Psoas muscle (tissue), 8 donors: ENCODE data around the gene NUBP2. TPM values are rescaled to one million over a fixed set of nuclear protein-coding genes. Genes with fewer than 3 reads are reported as not detected.
A peak's percentile ranks its signal among the peaks of the same experiment; 100 is the strongest.

Experiments
- ATAC-seq, 4 donors: fragments of 200-7000 bp; cut with Tn5 transposase; one replicate each; pipeline ENCODE4 v1.9.1; 2020; ENCODE audit warnings: moderate library complexity in 3 of 4, mild to moderate bottlenecking in 2 of 4
- DNase-seq, 2 donors: peaks; one replicate each; pipeline ENCODE4 v3.0.0-alpha.2; 2020
- H3K27ac ChIP-seq: fragments of 200-600 bp; one replicate; pipeline ENCODE4 v1.8.0; 2022
- H3K27me3 ChIP-seq, 3 donors: fragments of 200-600 bp in 1 of 3; one replicate each; pipeline versions ENCODE4 v1.6.1 to v1.8.0; 2013 to 2022; ENCODE audit warnings: low read length in 2 of 3, mild to moderate bottlenecking in 2 of 3, moderate library complexity in 1 of 3; ENCODE audit not compliant: insufficient read depth in 3 of 3
- H3K36me3 ChIP-seq, 2 donors: fragments of 200-600 bp in 1 of 2; one replicate each; pipeline versions ENCODE4 v1.6.1 to v1.8.0; 2013 to 2022; ENCODE audit warnings: low read depth in 1 of 2, mild to moderate bottlenecking in 1 of 2, moderate library complexity in 1 of 2; ENCODE audit not compliant: insufficient read depth in 1 of 2
- H3K4me1 ChIP-seq: fragments of 200-600 bp; one replicate; pipeline ENCODE4 v1.8.0; 2022
- H3K4me3 ChIP-seq: fragments of 200-600 bp; one replicate; pipeline ENCODE4 v1.8.0; 2022; ENCODE audit warnings: mild to moderate bottlenecking
- H3K9me3 ChIP-seq: fragments of 200-600 bp; one replicate; pipeline ENCODE4 v1.8.0; 2022
- CTCF ChIP-seq: fragments of 200-600 bp; IDR thresholded peaks from one replicate; pipeline ENCODE4 v1.8.0; 2022; ENCODE audit warnings: antibody characterized with exemption
- whole genome bisulfite sequencing, 3 donors: extraction: QIAGEN DNeasy Blood & Tissue Kit; methylation state at CpG; one replicate each; pipeline versions ENCODE4 v1.1.6 to v1.1.7; 2013; 5-methylcytosine and 5-hydroxymethylcytosine counted together
- intact Hi-C, 2 donors: fragments of 100-400 bp; cut with DNase I; formaldehyde crosslinking; loops; one replicate each; pipeline versions ENCODE4 v1.11.0 to v1.14.2; 2022
- polyA plus RNA-seq, 3 donors: library from polyadenylated mRNA; stranded (reverse); fragments of 200-250 nt; gene quantifications; one replicate each; pipeline ENCODE4 v1.2.3, GENCODE V29; 2013
- total RNA-seq, 4 donors: library from RNA; stranded (reverse); fragmentation: NEBNext Ultra II Directional in 2 of 4; extraction: Animal tissue kit (Norgen Biotek cat#: 25700) in 2 of 4; gene quantifications; one replicate each; pipeline versions ENCODE4 v1.2.1 to v1.2.4, GENCODE V29; 2021 to 2023
- donor health status: healthy with polysubstance abuse.
- donor health status: DM: no; HTN: no; CAD: no; lungs with moderate emphysema.
- donor health status: Bipolar disorder and iron deficiency.
- donor health status: healthy.
- donor health status: DM: yes; HTN: yes; CAD: no.
- donor health status: DM: no; HTN: no; CAD: no.
- donor health status: DM: no; HTN: no; CAD: no.
- donor health status: DM: yes; HTN: yes; CAD: no.

NUBP2 gene
- total and polyA plus RNA-seq, 7 donors, result 34.7 to 96.0 (median 44.7) TPM

GRCh38 chr16:1768061-1768766 lies 14.5 kb upstream of the NUBP2 start:
- WGBS, 3 donors, result 77 to 81% (median 77%) methylated on average over 41 of the region's 41 CpGs
- Histone ChIP-seq H3K4me3 (no peak overlapping the region), H3K36me3 (peaks cover 4 to 61% of the 10 kb centered on the region in 2 donors), H3K9me3 (no peaks in the 10 kb centered on the region), H3K27me3 (no peaks in the 10 kb centered on the region), H3K4me1 (peaks cover 5% of the 10 kb centered on the region), H3K27ac (no peak overlapping the region)
- intact Hi-C loops, result no loop called here
- DNase-seq (peak in 1 of 2 donors; percentile 54), ATAC-seq (no peak)
- TF ChIP-seq CTCF, result no peak

- Histone ChIP-seq H3K9me3 (no peaks in the 10 kb centered on the region), H3K36me3 (peaks cover 4 to 56% of the 10 kb centered on the region in 2 donors), H3K27ac (no peak overlapping the region), H3K4me1 (peaks cover 7% of the 10 kb centered on the region), H3K4me3 (no peak overlapping the region), H3K27me3 (no peaks in the 10 kb centered on the region)
- WGBS, 3 donors, result 69 to 79% (median 73%) methylated on average over 18 to 26 of the region's 26 CpGs
- intact Hi-C loops, result no loop called here
- TF ChIP-seq CTCF, result no peak
- ATAC-seq (no peak), DNase-seq (peak in 1 of 2 donors; percentile 65)
Measured at GRCh38 chr16:1768767-1769401, 13.9 kb upstream of the NUBP2 start.

- ATAC-seq (no peak), DNase-seq (peak in 1 of 2 donors; percentile 66)
- TF ChIP-seq CTCF, result no peak
- Histone ChIP-seq H3K4me3 (peak overlapping the region; percentile 76), H3K36me3 (peaks cover 4 to 48% of the 10 kb centered on the region in 2 donors), H3K9me3 (no peaks in the 10 kb centered on the region), H3K27me3 (no peaks in the 10 kb centered on the region), H3K4me1 (peaks cover 15% of the 10 kb centered on the region), H3K27ac (peak overlapping the region; percentile 90)
- intact Hi-C loops, result loop anchor here (5.0 to 10.0 kb wide), 2 partner anchors 62 to 175 kb away; partner anchors contain the start of genes MAPK8IP3 (in 1 of the 2) and MSRB1 (in 1 of the 2)
- 71 to 83% (median 74%) methylated on average over 27 of the region's 27 CpGs for WGBS, 3 donors
Measured at GRCh38 chr16:1769402-1770300, 13.1 kb upstream of the NUBP2 start.

GRCh38 chr16:1770328-1771187 lies 12.2 kb upstream of the NUBP2 start:
- Histone ChIP-seq H3K27ac (peak overlapping the region; percentile 90), H3K4me3 (peak overlapping the region; percentile 76), H3K27me3 (no peaks in the 10 kb centered on the region), H3K9me3 (no peaks in the 10 kb centered on the region), H3K4me1 (peaks cover 18% of the 10 kb centered on the region), H3K36me3 (peaks cover 4 to 48% of the 10 kb centered on the region in 2 donors)
- intact Hi-C loops, result loop anchor here (5.0 to 10.0 kb wide), 2 partner anchors 63 to 174 kb away; partner anchors contain the start of genes MAPK8IP3 (in 1 of the 2) and MSRB1 (in 1 of the 2)
- DNase-seq, result peak; percentile 73 to 84
- TF ChIP-seq CTCF, result no peak
- peak; percentile 7 to 32 (median 21) for ATAC-seq
- WGBS, 3 donors, result 4 to 11% (median 4%) methylated on average over 55 to 81 of the region's 81 CpGs
